Skeletal muscle tissue (tissue), 4 donors: ENCODE data around the gene DAB2IP. TPM values are rescaled to one million over a fixed set of nuclear protein-coding genes. Genes with fewer than 3 reads are reported as not detected.

Experiments used
- H3K27ac ChIP-seq: one replicate; pipeline ENCODE4 v1.7.0; 2013; ENCODE audit warnings: mild to moderate bottlenecking, low read depth, low read length, inconsistent platforms
- H3K27me3 ChIP-seq, 3 donors: one replicate each; pipeline ENCODE4 v1.7.0; 2013; ENCODE audit warnings: low read length in 3 of 3; ENCODE audit not compliant: control insufficient read depth in 3 of 3, insufficient read depth in 3 of 3
- H3K36me3 ChIP-seq, 3 donors: one replicate each; pipeline ENCODE4 v1.7.0; 2013; ENCODE audit warnings: low read length in 3 of 3; ENCODE audit not compliant: control insufficient read depth in 3 of 3, insufficient read depth in 3 of 3
- H3K4me1 ChIP-seq, 3 donors: one replicate each; pipeline ENCODE4 v1.7.0; 2013; ENCODE audit warnings: low read length in 3 of 3, mild to moderate bottlenecking in 3 of 3; ENCODE audit not compliant: control insufficient read depth in 3 of 3, insufficient read depth in 3 of 3
- H3K4me3 ChIP-seq, 3 donors: one replicate each; pipeline ENCODE4 v1.7.0; 2013; ENCODE audit warnings: low read length in 3 of 3
- H3K9ac ChIP-seq, 3 donors: one replicate each; pipeline ENCODE4 v1.7.0; 2013; ENCODE audit warnings: low read length in 3 of 3, mild to moderate bottlenecking in 3 of 3, moderate library complexity in 2 of 3, low read depth in 1 of 3
- H3K9me3 ChIP-seq, 3 donors: one replicate each; pipeline ENCODE4 v1.7.0; 2013; ENCODE audit warnings: low read length in 3 of 3; ENCODE audit not compliant: control insufficient read depth in 3 of 3
- total RNA-seq: library from RNA; depleted of rRNA; stranded (reverse); fragments of >200 nt; gene quantifications from one replicate; pipeline ENCODE4 v1.2.3, GENCODE V29; 2014
- donor health status: Osteomylitis.

The DAB2IP gene
- total RNA-seq, 1 donor from 2014 or later, result 12.5 TPM

GRCh38 chr9:121729769-121730562, 78.5 kb downstream of the DAB2IP start:
- Histone ChIP-seq H3K27ac (no peak overlapping the region), H3K4me1 (peaks cover 73 to 91% (median 81%) of the 10 kb centered on the region in 3 donors), H3K4me3 (peak overlapping the region in 1 of 3 donors; percentile 3), H3K36me3 (no peaks in the 10 kb centered on the region), H3K9ac (peak overlapping the region in 1 of 3 donors; percentile 20), H3K27me3 (no peaks in the 10 kb centered on the region), H3K9me3 (no peaks in the 10 kb centered on the region)

- Histone ChIP-seq H3K36me3 (no peaks in the 10 kb centered on the region), H3K9me3 (no peaks in the 10 kb centered on the region), H3K4me1 (peaks cover 74 to 92% (median 82%) of the 10 kb centered on the region in 3 donors), H3K4me3 (no peak overlapping the region), H3K27me3 (no peaks in the 10 kb centered on the region), H3K27ac (no peak overlapping the region), H3K9ac (no peak overlapping the region)
Measured at GRCh38 chr9:121731090-121731489, 79.7 kb downstream of the DAB2IP start.

GRCh38 chr9:121731919-121732318, 80.5 kb downstream of the DAB2IP start:
- no peak overlapping the region for H3K27ac ChIP-seq

DNA sequence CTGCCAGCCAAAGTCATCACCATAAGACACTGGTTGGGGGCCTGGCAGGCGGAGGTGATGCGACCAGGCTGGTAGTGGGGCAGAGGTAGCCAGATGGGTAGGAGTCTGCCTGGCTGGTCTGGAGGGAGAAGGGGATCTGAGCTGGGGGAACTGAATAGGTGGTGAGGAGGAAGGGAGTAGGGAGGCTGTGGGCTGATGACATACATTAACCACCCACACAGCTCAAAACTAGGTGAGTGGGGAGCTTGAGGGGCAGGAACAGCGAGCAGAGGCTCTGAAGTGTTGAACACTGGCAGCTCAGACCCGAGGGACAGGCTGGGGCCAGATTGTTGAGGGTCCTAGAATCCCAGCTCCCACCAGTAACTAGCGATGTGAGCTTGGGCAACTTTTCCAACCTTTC, 81.0 kb downstream of the DAB2IP start:
- Histone ChIP-seq H3K36me3 (peaks cover 0 to under 1% (median 0%) of the 10 kb centered on the region in 3 donors), H3K9ac (peak overlapping the region in 1 of 3 donors; percentile 33), H3K27ac (no peak overlapping the region), H3K9me3 (no peaks in the 10 kb centered on the region), H3K4me3 (no peak overlapping the region), H3K27me3 (no peaks in the 10 kb centered on the region), H3K4me1 (peaks cover 72 to 90% (median 80%) of the 10 kb centered on the region in 3 donors)

More at GRCh38 chr9:121731919-121732318, 80.5 kb downstream of the DAB2IP start:
- no peaks in the 10 kb centered on the region for H3K9me3 ChIP-seq
- peaks cover 72 to 90% (median 80%) of the 10 kb centered on the region in 3 donors for H3K4me1 ChIP-seq
- no peaks in the 10 kb centered on the region for H3K36me3 ChIP-seq
- no peak overlapping the region for H3K9ac ChIP-seq
- no peaks in the 10 kb centered on the region for H3K27me3 ChIP-seq
- no peak overlapping the region for H3K4me3 ChIP-seq

GRCh38 chr9:121732886-121733285, 81.5 kb downstream of the DAB2IP start:
- Histone ChIP-seq H3K9ac (no peak overlapping the region), H3K36me3 (peaks cover 0 to 2% (median 0%) of the 10 kb centered on the region in 3 donors), H3K9me3 (no peaks in the 10 kb centered on the region), H3K4me3 (no peak overlapping the region), H3K4me1 (peaks cover 72 to 90% (median 80%) of the 10 kb centered on the region in 3 donors), H3K27ac (no peak overlapping the region), H3K27me3 (no peaks in the 10 kb centered on the region)

GRCh38 chr9:121734465-121734864, 83.0 kb downstream of the DAB2IP start:
- H3K4me1 ChIP-seq, result peaks cover 76 to 90% (median 83%) of the 10 kb centered on the region in 3 donors
- peaks cover 0 to 2% (median 0%) of the 10 kb centered on the region in 3 donors for H3K36me3 ChIP-seq
- no peak overlapping the region for H3K4me3 ChIP-seq
- H3K27me3 ChIP-seq, result no peaks in the 10 kb centered on the region
- no peak overlapping the region for H3K27ac ChIP-seq
- peak overlapping the region in 1 of 3 donors; percentile 30 for H3K9ac ChIP-seq
- H3K9me3 ChIP-seq, result no peaks in the 10 kb centered on the region

- Histone ChIP-seq H3K4me3 (peak overlapping the region in 2 of 3 donors; percentile 52 to 63), H3K27ac (peak overlapping the region; percentile 75), H3K27me3 (no peaks in the 10 kb centered on the region), H3K9ac (peak overlapping the region; percentile 51 to 77 (median 52)), H3K4me1 (peaks cover 81 to 91% (median 83%) of the 10 kb centered on the region in 3 donors), H3K9me3 (no peaks in the 10 kb centered on the region), H3K36me3 (peaks cover 0 to 2% (median 0%) of the 10 kb centered on the region in 3 donors)
Measured at GRCh38 chr9:121735065-121735792, 83.8 kb downstream of the DAB2IP start.

DNA sequence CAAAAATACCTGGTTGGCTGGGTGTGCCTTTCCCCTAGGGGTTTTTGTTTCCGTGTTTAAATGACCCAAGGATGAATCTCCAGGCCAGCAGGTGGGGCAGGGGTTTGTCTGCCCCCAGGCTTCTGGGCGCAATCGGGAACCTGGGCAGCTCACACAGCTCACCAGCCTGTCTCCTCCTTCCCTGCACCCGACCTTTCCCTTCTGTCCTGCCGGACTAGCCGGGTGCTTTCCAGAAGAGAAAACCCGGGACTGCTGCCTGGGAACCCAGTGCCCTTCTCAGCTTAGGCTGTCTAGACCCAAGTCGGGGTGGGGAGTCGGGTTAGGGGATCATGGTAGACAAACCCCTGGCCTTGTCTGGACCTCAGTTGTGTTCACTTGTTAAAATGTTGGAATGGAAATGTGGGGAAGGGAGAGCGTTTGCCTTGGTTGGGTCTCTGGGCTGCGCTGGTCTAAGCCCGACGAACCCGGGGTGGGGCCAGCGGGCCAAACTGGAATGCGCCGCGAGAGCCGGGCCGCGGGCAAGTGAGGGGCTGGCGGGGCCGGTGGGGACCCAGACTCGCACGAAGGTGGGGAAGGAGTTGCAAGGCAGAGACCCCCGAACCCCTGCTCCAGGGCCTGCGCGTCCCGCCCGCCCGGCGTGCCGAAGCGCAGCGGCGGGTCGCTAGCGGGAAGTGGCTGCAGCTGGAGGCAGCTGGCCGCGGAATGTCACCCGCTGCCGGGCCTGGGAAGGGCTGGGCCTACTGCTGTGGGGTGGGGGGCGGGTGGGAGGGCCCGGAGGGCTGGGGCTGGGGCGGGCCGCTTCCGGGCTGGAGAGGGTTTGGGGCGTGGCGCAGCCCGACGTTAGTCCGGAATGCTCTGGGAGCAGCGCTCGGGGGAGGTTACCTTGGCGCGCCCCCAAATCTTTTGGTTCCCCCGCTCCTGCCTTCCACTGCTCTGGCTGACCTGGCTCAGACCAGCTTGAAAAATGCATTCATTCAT, 84.6 kb downstream of the DAB2IP start:
- Histone ChIP-seq H3K4me1 (peaks cover 80 to 91% (median 83%) of the 10 kb centered on the region in 3 donors), H3K27ac (peak overlapping the region; percentile 75), H3K4me3 (peak overlapping the region; percentile 30 to 63 (median 52)), H3K27me3 (no peaks in the 10 kb centered on the region), H3K9me3 (no peaks in the 10 kb centered on the region), H3K36me3 (peaks cover 0 to 2% (median 0%) of the 10 kb centered on the region in 3 donors), H3K9ac (peak overlapping the region; percentile 51 to 77 (median 52))

DNA sequence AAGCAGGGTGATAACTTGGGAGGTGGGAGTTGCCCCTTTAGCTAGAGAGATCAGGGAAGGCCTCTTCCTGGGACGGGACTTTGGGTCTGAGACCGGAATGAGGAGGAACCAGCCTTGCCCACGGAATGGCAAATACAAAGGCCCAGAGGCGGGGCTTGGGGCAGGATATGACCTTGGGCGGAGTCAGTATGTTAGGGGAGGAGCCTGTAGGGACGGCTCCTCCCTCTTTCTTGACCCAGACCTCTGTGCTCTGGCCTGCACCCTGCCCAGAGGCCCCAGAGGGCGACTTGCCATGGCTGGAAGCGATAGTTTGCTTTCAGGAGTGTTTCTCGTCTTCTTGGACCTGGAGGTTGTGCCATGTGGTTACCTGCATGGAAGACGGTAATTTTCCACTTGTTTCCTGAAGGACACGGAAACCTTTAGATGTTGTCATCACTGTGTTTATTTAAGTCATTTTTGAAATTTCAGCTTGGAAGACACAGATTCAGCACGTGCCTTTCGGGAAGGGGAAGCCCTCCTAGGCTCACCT, 85.6 kb downstream of the DAB2IP start:
- Histone ChIP-seq H3K9me3 (no peaks in the 10 kb centered on the region), H3K9ac (peak overlapping the region in 2 of 3 donors; percentile 18 to 52), H3K27me3 (no peaks in the 10 kb centered on the region), H3K4me3 (peak overlapping the region in 2 of 3 donors; percentile 9 to 30), H3K4me1 (peaks cover 80 to 92% (median 83%) of the 10 kb centered on the region in 3 donors), H3K27ac (peak overlapping the region; percentile 69), H3K36me3 (peaks cover 0 to 2% (median 0%) of the 10 kb centered on the region in 3 donors)
